Spleen (tissue), 11 donors: ENCODE measurements around the gene SCAANT1. TPM values are rescaled to one million over a fixed set of nuclear protein-coding genes. Genes with fewer than 3 reads are reported as not detected.
A peak's percentile ranks its signal among the peaks of the same experiment; 100 is the strongest.

Source experiments
- DNase-seq: peaks from one replicate; pipeline ENCODE4 v3.0.0-alpha.2; 2020
- H3K27ac ChIP-seq, 8 donors: fragments of 200-600 bp; sonication (generic) in 7 of 8; 1 replicate in 4 of 8; 2 replicates in 4 of 8; pipeline versions ENCODE4 v1.5.0 to v1.8.0; 2016 to 2021; ENCODE audit warnings: inconsistent platforms in 4 of 8, mild to moderate bottlenecking in 4 of 8, moderate library complexity in 1 of 8
- H3K27me3 ChIP-seq, 7 donors: fragments of 200-600 bp; sonication (generic) in 6 of 7; replicated peaks in 1 of 7; 1 replicate in 4 of 7; 2 replicates in 3 of 7; pipeline versions ENCODE4 v1.5.0 to v1.8.0; 2016 to 2021; ENCODE audit warnings: inconsistent platforms in 3 of 7, mild to moderate bottlenecking in 1 of 7
- H3K36me3 ChIP-seq, 6 donors: fragments of 200-600 bp; sonication (generic) in 5 of 6; 1 replicate in 4 of 6; 2 replicates in 2 of 6; pipeline versions ENCODE4 v1.5.0 to v1.8.0; 2016 to 2021; ENCODE audit warnings: inconsistent platforms in 2 of 6
- H3K4me1 ChIP-seq, 6 donors: fragments of 200-600 bp; sonication (generic) in 5 of 6; 1 replicate in 3 of 6; 2 replicates in 3 of 6; pipeline versions ENCODE4 v1.5.0 to v1.8.0; 2016 to 2021; ENCODE audit warnings: inconsistent platforms in 3 of 6
- H3K4me3 ChIP-seq, 8 donors: fragments of 200-600 bp; sonication (generic) in 7 of 8; 1 replicate in 4 of 8; 2 replicates in 4 of 8; pipeline versions ENCODE4 v1.5.0 to v1.8.0; 2016 to 2021; ENCODE audit warnings: inconsistent platforms in 4 of 8, mild to moderate bottlenecking in 4 of 8, moderate library complexity in 2 of 8
- H3K9me3 ChIP-seq, 8 donors: fragments of 200-600 bp; sonication (generic) in 7 of 8; 1 replicate in 4 of 8; 2 replicates in 4 of 8; pipeline versions ENCODE4 v1.5.0 to v1.8.0; 2016 to 2021; ENCODE audit warnings: inconsistent platforms in 4 of 8
- CTCF ChIP-seq, 11 experiments: fragments of 200-600 bp in 7 of 11; fragments of 450-650 bp in 4 of 11; sonication (generic) in 4 of 11; IDR thresholded peaks in 8 of 11; conservative IDR thresholded peaks in 3 of 11; 1 replicate in 7 of 11; 2 replicates in 4 of 11; pipeline versions ENCODE4 v1.4.0 to v1.8.0; 2016 to 2021; ENCODE audit warnings: antibody characterized with exemption in 11 of 11, inconsistent platforms in 4 of 11, mild to moderate bottlenecking in 1 of 11
- POLR2A ChIP-seq, 3 donors: fragments of 450-650 bp; IDR thresholded peaks; one replicate each; pipeline ENCODE4 v1.5.1; 2017; ENCODE audit warnings: antibody characterized with exemption in 3 of 3, mild to moderate bottlenecking in 1 of 3
- POLR2AphosphoS5 ChIP-seq, 3 donors: sonication (generic); formaldehyde crosslinking; IDR thresholded peaks; one replicate each; pipeline ENCODE4 v1.5.1; 2017; ENCODE audit warnings: antibody characterized with exemption in 3 of 3
- WGBS, 5 donors: extraction: QIAGEN DNeasy Blood & Tissue Kit in 3 of 5; methylation state at CpG; one replicate each; pipeline versions ENCODE4 v1.1.5 to v1.1.7; 2013 to 2018; 5-methylcytosine and 5-hydroxymethylcytosine counted together
- intact Hi-C: fragments of 100-400 bp; cut with DNase I; formaldehyde crosslinking; loops from one replicate; pipeline ENCODE4 v1.15.0; 2023; ENCODE audit warnings: low total_unique reads
- polyA plus RNA-seq, 3 donors: library from polyadenylated mRNA; stranded (reverse); fragments of 200-250 nt; gene quantifications; one replicate each; pipeline ENCODE4 v1.2.1, GENCODE V29; 2013
- total RNA-seq, 7 donors: library from RNA; depleted of rRNA in 3 of 7; stranded (reverse); fragments of >200 nt in 3 of 7; fragmentation: NEBNext Ultra II Directional in 4 of 7; extraction: Animal tissue kit (Norgen Biotek cat#: 25700) in 4 of 7; gene quantifications; one replicate each; pipeline versions ENCODE4 v1.1.0 to v1.2.1, GENCODE V29; 2016 to 2021
- donor health status: healthy with polysubstance abuse.
- donor health status: DM: no; HTN: no; CAD: no; lungs with moderate emphysema.
- donor health status: DM: no; HTN: no; CAD: no.
- donor health status: Bipolar disorder and iron deficiency.
- donor health status: healthy.
- donor health status: DM: no; HTN: no; CAD: no.
- donor health status: DM: yes; HTN: yes; CAD: no.

SCAANT1 gene
- total and polyA plus RNA-seq, 10 donors = not detected

- 56 to 75% (median 71%) methylated on average over 2 of the region's 2 CpGs for WGBS, 5 donors
- TF ChIP-seq POLR2AphosphoS5 (IDR thresholded peaks at IDR 0.05) (no peak), POLR2A (IDR thresholded peaks at IDR 0.05) (no peak), CTCF (IDR thresholded peaks at IDR 0.05 in 8 of 11, conservative IDR thresholded peaks at IDR 0.05 in 3 of 11) (no peak)
- DNase-seq = no peak
- Histone ChIP-seq H3K36me3 (peaks cover 0 to 26% (median 0%) of the 10 kb centered on the region in 6 donors), H3K27ac (no peak overlapping the region), H3K4me3 (no peak overlapping the region), H3K27me3 (no peaks in the 10 kb centered on the region), H3K4me1 (peaks cover 17 to 97% (median 38%) of the 10 kb centered on the region in 6 donors), H3K9me3 (no peaks in the 10 kb centered on the region)
- intact Hi-C loops = no loop called here
Measured at GRCh38 chr3:63947594-63947993, 35.4 kb upstream of the SCAANT1 start.

- intact Hi-C loops = no loop called here
- TF ChIP-seq POLR2A (IDR thresholded peaks at IDR 0.05) (no peak), POLR2AphosphoS5 (IDR thresholded peaks at IDR 0.05) (no peak), CTCF (IDR thresholded peaks at IDR 0.05 in 8 of 11, conservative IDR thresholded peaks at IDR 0.05 in 3 of 11) (no peak)
- H3K27me3 ChIP-seq = no peaks in the 10 kb centered on the region
- DNase-seq = no peak
- peaks cover 14 to 89% (median 30%) of the 10 kb centered on the region in 6 donors for H3K4me1 ChIP-seq
- peaks cover 0 to 26% (median 0%) of the 10 kb centered on the region in 6 donors for H3K36me3 ChIP-seq
- no peaks in the 10 kb centered on the region for H3K9me3 ChIP-seq
- no peak overlapping the region for H3K4me3 ChIP-seq
- no peak overlapping the region for H3K27ac ChIP-seq
- WGBS, 5 donors = 92 to 100% (median 98%) methylated on average over 2 of the region's 2 CpGs
Measured at GRCh38 chr3:63946753-63947152, 34.6 kb upstream of the SCAANT1 start.

- H3K27ac ChIP-seq = peak overlapping the region in 2 of 8 donors; percentile 35 to 40
- peaks cover 0 to 32% (median 0%) of the 10 kb centered on the region in 6 donors for H3K36me3 ChIP-seq
- no peaks in the 10 kb centered on the region for H3K9me3 ChIP-seq
- TF ChIP-seq POLR2AphosphoS5 (IDR thresholded peaks at IDR 0.05) = no peak
- TF ChIP-seq CTCF (IDR thresholded peaks at IDR 0.05 in 8 of 11, conservative IDR thresholded peaks at IDR 0.05 in 3 of 11) = no peak
- TF ChIP-seq POLR2A (IDR thresholded peaks at IDR 0.05) = no peak
- 79 to 85% (median 82%) methylated on average over 3 of the region's 3 CpGs for WGBS, 5 donors
- DNase-seq = no peak
- peaks cover 4 to 81% (median 21%) of the 10 kb centered on the region in 6 donors for H3K4me1 ChIP-seq
- intact Hi-C loops = no loop called here
- no peak overlapping the region for H3K4me3 ChIP-seq
- no peaks in the 10 kb centered on the region for H3K27me3 ChIP-seq
Measured at GRCh38 chr3:63945558-63946096, 33.4 kb upstream of the SCAANT1 start.

GRCh38 chr3:63943678-63944077 lies 31.5 kb upstream of the SCAANT1 start:
- H3K27ac ChIP-seq = no peak overlapping the region
- peaks cover 3 to 76% (median 25%) of the 10 kb centered on the region in 6 donors for H3K4me1 ChIP-seq
- no peaks in the 10 kb centered on the region for H3K9me3 ChIP-seq
- DNase-seq = no peak
- intact Hi-C loops = no loop called here
- TF ChIP-seq POLR2AphosphoS5 (IDR thresholded peaks at IDR 0.05) = no peak
- H3K36me3 ChIP-seq = peaks cover 0 to 27% (median 0%) of the 10 kb centered on the region in 6 donors
- H3K27me3 ChIP-seq = no peaks in the 10 kb centered on the region
- no peak overlapping the region for H3K4me3 ChIP-seq

GRCh38 chr3:63942528-63942927 lies 30.3 kb upstream of the SCAANT1 start:
- intact Hi-C loops = no loop called here
- TF ChIP-seq POLR2A (IDR thresholded peaks at IDR 0.05) = no peak
- no peak for TF ChIP-seq POLR2AphosphoS5 (IDR thresholded peaks at IDR 0.05)
- no peak for TF ChIP-seq CTCF (IDR thresholded peaks at IDR 0.05 in 8 of 11, conservative IDR thresholded peaks at IDR 0.05 in 3 of 11)

More at GRCh38 chr3:63942528-63942927, 30.3 kb upstream of the SCAANT1 start:
- peaks cover 0 to 27% (median 0%) of the 10 kb centered on the region in 6 donors for H3K36me3 ChIP-seq
- no peak overlapping the region for H3K27ac ChIP-seq
- DNase-seq = no peak
- no peaks in the 10 kb centered on the region for H3K9me3 ChIP-seq
- no peaks in the 10 kb centered on the region for H3K27me3 ChIP-seq
- H3K4me1 ChIP-seq = peaks cover 3 to 78% (median 36%) of the 10 kb centered on the region in 6 donors
- H3K4me3 ChIP-seq = no peak overlapping the region
